Heart left ventricle (tissue), 16 donors: ENCODE data around the gene B4GALT1. TPM values are rescaled to one million over a fixed set of nuclear protein-coding genes. Genes with fewer than 3 reads are reported as not detected.
"Not testable (repeated sequence)": the region's sequence is repeated elsewhere in the genome, so short reads cannot be mapped to it uniquely, and the experiment has no call there.

Experiments
- ATAC-seq, 4 donors: fragments of 200-7000 bp; cut with Tn5 transposase; one replicate each; pipeline ENCODE4 v1.9.1; 2020 to 2022; ENCODE audit warnings: moderate library complexity in 4 of 4, mild to moderate bottlenecking in 3 of 4, moderate number of reproducible peaks in 1 of 4
- DNase-seq, 5 donors: peaks; one replicate each; pipeline ENCODE4 v3.0.0-alpha.2; 2020
- H3K27ac ChIP-seq, 12 donors: fragments of 200-600 bp; sonication (generic) in 4 of 12; one replicate each; pipeline versions ENCODE4 v1.5.0 to v1.8.0; 2016 to 2022; ENCODE audit warnings: mild to moderate bottlenecking in 2 of 12
- H3K27me3 ChIP-seq, 9 donors: fragments of 200-600 bp; sonication (generic) in 2 of 9; one replicate each; pipeline versions ENCODE4 v1.5.1 to v1.8.0; 2016 to 2022; ENCODE audit warnings: mild to moderate bottlenecking in 3 of 9
- H3K36me3 ChIP-seq, 9 donors: fragments of 200-600 bp; sonication (generic) in 2 of 9; one replicate each; pipeline versions ENCODE4 v1.5.0 to v1.8.0; 2018 to 2022; ENCODE audit warnings: mild to moderate bottlenecking in 2 of 9
- H3K4me1 ChIP-seq, 12 donors: fragments of 200-600 bp; sonication (generic) in 4 of 12; one replicate each; pipeline versions ENCODE4 v1.5.0 to v1.8.0; 2016 to 2022; ENCODE audit warnings: mild to moderate bottlenecking in 3 of 12
- H3K4me3 ChIP-seq, 12 donors: fragments of 200-600 bp; sonication (generic) in 4 of 12; one replicate each; pipeline versions ENCODE4 v1.5.0 to v1.8.0; 2017 to 2022; ENCODE audit warnings: mild to moderate bottlenecking in 9 of 12, moderate library complexity in 4 of 12
- H3K9me3 ChIP-seq, 12 donors: fragments of 200-600 bp; sonication (generic) in 4 of 12; one replicate each; pipeline versions ENCODE4 v1.5.0 to v1.8.0; 2016 to 2022; ENCODE audit warnings: mild to moderate bottlenecking in 1 of 12
- CTCF ChIP-seq, 12 donors: fragments of 200-600 bp; sonication (generic) in 4 of 12; IDR thresholded peaks; one replicate each; pipeline versions ENCODE4 v1.5.0 to v1.8.0; 2018 to 2022; ENCODE audit warnings: antibody characterized with exemption in 12 of 12, mild to moderate bottlenecking in 5 of 12
- POLR2A ChIP-seq, 2 donors: fragments of 450-650 bp; IDR thresholded peaks; one replicate each; pipeline ENCODE4 v1.6.1; 2017; ENCODE audit warnings: antibody characterized with exemption in 2 of 2, mild to moderate bottlenecking in 2 of 2, moderate library complexity in 2 of 2
- WGBS, 4 donors: extraction: QIAGEN DNeasy Blood & Tissue Kit in 2 of 4; methylation state at CpG; one replicate each; pipeline versions ENCODE4 v1.1.5 to v1.1.7; 2013 to 2018; 5-methylcytosine and 5-hydroxymethylcytosine counted together
- intact Hi-C, 10 donors: fragments of 100-400 bp; cut with DNase I; formaldehyde crosslinking; loops; one replicate each; pipeline versions ENCODE4 v1.11.1 to v1.14.2; 2022
- polyA plus RNA-seq, 2 donors: library from polyadenylated mRNA; stranded (reverse); fragments of 200-250 nt; gene quantifications; one replicate each; pipeline ENCODE4 v1.2.3, GENCODE V29; 2013
- total RNA-seq, 9 donors: library from RNA; depleted of rRNA in 2 of 9; stranded (reverse); fragments of >200 nt in 2 of 9; fragmentation: NEBNext Ultra II Directional in 3 of 9; extraction: Animal tissue kit (Norgen Biotek cat#: 25700) in 3 of 9; gene quantifications; one replicate each; pipeline versions ENCODE4 v1.1.0 to v1.2.4, GENCODE V29; 2016 to 2023
- donor health status: ischemic (EF 13 %, LVEDD 7.1; RV severe dilation, severe dysfunction).
- donor health status: healthy with polysubstance abuse.
- donor health status: DM: no; HTN: yes; CAD: no.
- donor health status: DM: no; HTN: no; CAD: no.
- donor health status: ischemic (EF 25% LVEDD 6.9; RV normal size, moderate dysfunction).
- donor health status: ischemic (EF 25% LVEDD 5.7; RV mildly dilated, moderate dysfunction).
- donor health status: healthy.
- donor health status: DM: yes; HTN: yes; CAD: no.
- donor health status: ischemic (EF 35%, LVEDD 5.7; RV mildly dilated, moderate dysfunction).
- donor health status: nonischemic (EF 11% LVEDD 7.7; RV severe dilation, severe dysfunction).
- donor health status: DM: yes; HTN: yes; CAD: no.
- donor health status: PGD.
- donor health status: ischemic (EF 29% LVEDD 5.4; RV normal size, mild dysfunction).
- donor health status: nonischemic (EF 23%, LVEDD 6.1; RV moderate dilation, normal function).

The B4GALT1 gene
- total and polyA plus RNA-seq, 11 donors: 10.6 to 73.3 (median 38.4) TPM

- DNase-seq (no peak), ATAC-seq (no peak)
- intact Hi-C loops: loop anchor here in 3 of 10 donors (5.0 to 10.0 kb wide), 3 partner anchors 65 to 128 kb away; partner anchors contain the start of gene B4GALT1 (in 2 of the 3)
- Histone ChIP-seq H3K27ac (no peak overlapping the region), H3K4me1 (peaks cover 0 to 27% (median 10%) of the 10 kb centered on the region in 12 donors), H3K9me3 (no peaks in the 10 kb centered on the region), H3K36me3 (no peaks in the 10 kb centered on the region), H3K4me3 (no peak overlapping the region), H3K27me3 (no peaks in the 10 kb centered on the region)
- whole genome bisulfite sequencing, 4 donors: 79 to 95% (median 84%) methylated on average over 2 of the region's 2 CpGs
- TF ChIP-seq POLR2A (IDR thresholded peaks at IDR 0.05): no peak
- no peak for TF ChIP-seq CTCF (IDR thresholded peaks at IDR 0.05)
These were observed 67.4 kb downstream of the B4GALT1 start for GRCh38 chr9:33099754-33100153.

- WGBS, 4 donors: 82 to 88% (median 84%) methylated on average over 3 of the region's 3 CpGs
- H3K27ac ChIP-seq: no peak overlapping the region
- intact Hi-C loops: no loop called here
- H3K36me3 ChIP-seq: no peaks in the 10 kb centered on the region
- no peaks in the 10 kb centered on the region for H3K9me3 ChIP-seq
- DNase-seq: no peak
- no peaks in the 10 kb centered on the region for H3K27me3 ChIP-seq
- peaks cover 0 to 12% (median 8%) of the 10 kb centered on the region in 12 donors for H3K4me1 ChIP-seq
- ATAC-seq: no peak
- TF ChIP-seq CTCF (IDR thresholded peaks at IDR 0.05): no peak
- no peak for TF ChIP-seq POLR2A (IDR thresholded peaks at IDR 0.05)
- no peak overlapping the region for H3K4me3 ChIP-seq
These were observed 69.9 kb downstream of the B4GALT1 start for GRCh38 chr9:33097192-33097591.

- Histone ChIP-seq H3K4me3 (no peak overlapping the region), H3K36me3 (no peaks in the 10 kb centered on the region), H3K27ac (no peak overlapping the region), H3K27me3 (no peaks in the 10 kb centered on the region), H3K9me3 (no peaks in the 10 kb centered on the region), H3K4me1 (no peaks in the 10 kb centered on the region)
- ATAC-seq: no peak
- no peak for DNase-seq
- TF ChIP-seq CTCF (IDR thresholded peaks at IDR 0.05): no peak
- no peak for TF ChIP-seq POLR2A (IDR thresholded peaks at IDR 0.05)
- WGBS, 4 donors: 77 to 82% (median 78%) methylated on average over 5 of the region's 5 CpGs
- intact Hi-C loops: loop anchor here in 1 of 10 donors (5.0 kb wide), 1 partner anchor 140 kb away; no protein-coding TSS in a partner anchor
These were observed 74.5 kb downstream of the B4GALT1 start for GRCh38 chr9:33092634-33093033.

- DNase-seq, H3K36me3 ChIP-seq, H3K4me3 ChIP-seq, H3K27me3 ChIP-seq, ATAC-seq, H3K9me3 ChIP-seq, intact Hi-C loops, H3K27ac ChIP-seq: not testable (repeated sequence)
- WGBS, 4 donors: 88 to 96% (median 89%) methylated on average over 8 to 9 of the region's 9 CpGs
- peaks cover 0 to 26% (median 7%) of the 10 kb centered on the region in 12 donors for H3K4me1 ChIP-seq
These were observed 81.5 kb downstream of the B4GALT1 start for GRCh38 chr9:33085672-33086071.
